Colonic mucosa (tissue), 4 donors: ENCODE results near the gene ARL2. TPM values are rescaled to one million over a fixed set of nuclear protein-coding genes. Genes with fewer than 3 reads are reported as not detected.

Experiments
- DNase-seq: peaks from one replicate; pipeline ENCODE4 v3.0.0-alpha.2; 2020
- H3K27ac ChIP-seq: fragments of 200-600 bp; one replicate; pipeline ENCODE4 v1.8.0; 2021
- H3K27me3 ChIP-seq: fragments of 200-600 bp; one replicate; pipeline ENCODE4 v1.8.0; 2021
- H3K36me3 ChIP-seq: fragments of 200-600 bp; one replicate; pipeline ENCODE4 v1.8.0; 2021
- H3K4me1 ChIP-seq: fragments of 200-600 bp; one replicate; pipeline ENCODE4 v1.8.0; 2021; ENCODE audit warnings: mild to moderate bottlenecking
- H3K4me3 ChIP-seq: fragments of 200-600 bp; one replicate; pipeline ENCODE4 v1.8.0; 2021
- H3K9ac ChIP-seq, 2 donors: one replicate each; pipeline ENCODE4 v1.7.0; 2013; ENCODE audit warnings: control low read depth in 2 of 2, low read depth in 2 of 2, low read length in 2 of 2
- H3K9me3 ChIP-seq: fragments of 200-600 bp; one replicate; pipeline ENCODE4 v1.8.0; 2021
- intact Hi-C: fragments of 100-400 bp; cut with DNase I; formaldehyde crosslinking; loops from one replicate; pipeline ENCODE4 v1.14.1; 2022
- total RNA-seq, 2 donors: library from RNA; stranded (reverse); fragmentation: NEBNext Ultra II Directional in 1 of 2; extraction: Animal tissue kit (Norgen Biotek cat#: 25700) in 1 of 2; gene quantifications; one replicate each; pipeline ENCODE4 v1.2.1, GENCODE V29; 2021
- TF ChIP-seq, protein P1 (sequence below): fragments of 200-600 bp; IDR thresholded peaks from one replicate; pipeline ENCODE4 v1.8.0; 2022; ENCODE audit warnings: antibody characterized with exemption, mild to moderate bottlenecking
- donor health status: healthy.
- donor health status: DM: no; HTN: no; CAD: no.
- donor health status: DM: no; HTN: no; CAD: no.

Gene ARL2
- total RNA-seq, 2 donors from 2014 or later, result 81.9 to 102 TPM

DNA sequence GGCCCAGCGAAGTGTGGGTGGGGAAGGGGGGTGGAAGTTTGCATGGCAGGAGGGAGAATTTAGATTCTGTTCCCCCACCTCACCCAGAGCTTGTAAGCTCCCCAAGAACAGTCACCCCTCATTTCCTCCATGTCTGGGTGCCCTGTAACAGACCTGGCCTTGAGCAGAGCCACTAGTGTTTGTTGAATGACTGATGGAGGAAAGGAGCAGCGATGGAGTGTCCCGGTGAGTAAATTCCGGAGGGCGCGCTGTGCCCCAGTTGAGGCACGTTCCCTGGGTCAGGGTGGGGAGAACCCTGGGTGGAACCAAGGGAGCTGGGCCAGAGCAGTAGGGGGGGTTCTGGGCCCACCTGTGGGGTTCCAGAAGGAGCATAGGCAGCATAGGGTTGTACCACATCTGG, 43.6 kb downstream of the ARL2 start:
- Histone ChIP-seq H3K4me1 (no peaks in the 10 kb centered on the region), H3K9ac (no peak overlapping the region), H3K27me3 (no peaks in the 10 kb centered on the region), H3K9me3 (no peaks in the 10 kb centered on the region), H3K27ac (no peak overlapping the region), H3K4me3 (no peak overlapping the region), H3K36me3 (no peaks in the 10 kb centered on the region)
- TF ChIP-seq, protein P1, sequence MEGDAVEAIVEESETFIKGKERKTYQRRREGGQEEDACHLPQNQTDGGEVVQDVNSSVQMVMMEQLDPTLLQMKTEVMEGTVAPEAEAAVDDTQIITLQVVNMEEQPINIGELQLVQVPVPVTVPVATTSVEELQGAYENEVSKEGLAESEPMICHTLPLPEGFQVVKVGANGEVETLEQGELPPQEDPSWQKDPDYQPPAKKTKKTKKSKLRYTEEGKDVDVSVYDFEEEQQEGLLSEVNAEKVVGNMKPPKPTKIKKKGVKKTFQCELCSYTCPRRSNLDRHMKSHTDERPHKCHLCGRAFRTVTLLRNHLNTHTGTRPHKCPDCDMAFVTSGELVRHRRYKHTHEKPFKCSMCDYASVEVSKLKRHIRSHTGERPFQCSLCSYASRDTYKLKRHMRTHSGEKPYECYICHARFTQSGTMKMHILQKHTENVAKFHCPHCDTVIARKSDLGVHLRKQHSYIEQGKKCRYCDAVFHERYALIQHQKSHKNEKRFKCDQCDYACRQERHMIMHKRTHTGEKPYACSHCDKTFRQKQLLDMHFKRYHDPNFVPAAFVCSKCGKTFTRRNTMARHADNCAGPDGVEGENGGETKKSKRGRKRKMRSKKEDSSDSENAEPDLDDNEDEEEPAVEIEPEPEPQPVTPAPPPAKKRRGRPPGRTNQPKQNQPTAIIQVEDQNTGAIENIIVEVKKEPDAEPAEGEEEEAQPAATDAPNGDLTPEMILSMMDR, result no peak
- intact Hi-C loops, result no loop called here
- DNase-seq, result no peak

DNA sequence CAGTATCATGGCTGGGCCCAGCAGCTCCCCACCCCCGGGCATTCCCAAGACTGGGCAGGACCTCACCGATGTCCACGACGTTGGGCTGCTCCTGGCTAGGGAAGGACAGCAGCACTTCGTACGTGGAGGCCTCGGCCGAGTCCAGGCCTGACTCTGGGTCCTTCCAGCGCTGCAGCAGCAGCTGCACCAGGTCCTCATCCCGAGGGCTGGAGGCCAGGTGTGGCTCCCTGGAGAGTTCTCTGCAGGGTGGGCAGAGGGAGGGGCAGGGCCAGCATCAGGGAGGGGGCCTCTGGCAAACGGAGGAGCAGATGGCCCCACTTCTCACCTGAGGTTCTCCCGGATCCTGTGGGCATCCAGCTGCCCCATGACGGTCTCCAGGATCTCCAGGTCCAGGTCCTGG, 44.1 kb downstream of the ARL2 start:
- no peak overlapping the region for H3K27ac ChIP-seq
- no peak for DNase-seq

DNA sequence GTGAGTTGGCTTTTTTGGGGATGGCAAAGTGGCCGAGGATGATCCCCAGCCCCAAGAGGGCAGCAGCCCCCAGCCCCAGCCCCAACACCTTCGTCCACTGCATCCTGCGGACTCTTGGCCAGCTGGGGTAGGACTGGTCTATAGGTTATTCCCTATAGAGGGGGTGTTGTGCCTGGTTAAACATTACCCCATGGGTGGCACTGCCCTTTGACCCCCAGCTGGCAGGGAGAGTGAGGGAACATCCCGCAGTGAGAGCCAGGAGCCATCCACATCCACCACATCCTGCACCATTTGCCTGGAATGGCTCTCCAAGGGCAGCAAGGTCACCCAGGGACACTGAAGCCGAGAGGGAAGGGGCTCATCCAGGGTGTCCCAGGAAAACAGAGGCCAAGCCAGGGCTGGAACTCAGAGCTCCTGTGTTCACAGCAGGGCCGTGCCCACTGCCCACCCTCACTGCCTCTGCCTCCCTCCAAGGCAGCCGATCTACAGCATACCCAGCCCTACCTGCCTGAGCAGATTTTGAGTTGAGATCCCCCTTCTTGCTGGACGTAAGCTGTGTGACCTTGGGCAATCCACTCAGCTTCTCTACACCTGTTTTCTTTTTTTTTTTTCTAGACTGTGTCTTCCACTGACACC, 44.6 kb downstream of the ARL2 start, which contains the start of gene NAALADL1:
Gene NAALADL1, minus strand, starts transcription at position 135 of the 636 bp plus-strand sequence. Its CDS starts 32 bp downstream, at position 103.
- peak; percentile 68 for DNase-seq
- TF ChIP-seq, protein P1, result no peak
- H3K36me3 ChIP-seq, result no peaks in the 10 kb centered on the region

More for the DNA sequence above, 44.1 kb downstream of the ARL2 start:
- Histone ChIP-seq H3K36me3 (no peaks in the 10 kb centered on the region), H3K27me3 (no peaks in the 10 kb centered on the region), H3K4me1 (no peaks in the 10 kb centered on the region), H3K9ac (no peak overlapping the region), H3K9me3 (no peaks in the 10 kb centered on the region), H3K4me3 (no peak overlapping the region)
- intact Hi-C loops, result no loop called here
- TF ChIP-seq, protein P1, result no peak

GRCh38 chr11:65059523-65059922, 45.6 kb downstream of the ARL2 start:
- H3K27me3 ChIP-seq, result no peaks in the 10 kb centered on the region
- no peak overlapping the region for H3K9ac ChIP-seq
- no peaks in the 10 kb centered on the region for H3K36me3 ChIP-seq
- DNase-seq, result no peak
- intact Hi-C loops, result no loop called here
- no peaks in the 10 kb centered on the region for H3K9me3 ChIP-seq
- no peaks in the 10 kb centered on the region for H3K4me1 ChIP-seq
- no peak overlapping the region for H3K27ac ChIP-seq
- no peak overlapping the region for H3K4me3 ChIP-seq
- TF ChIP-seq, protein P1, result no peak

More for the DNA sequence above, 44.6 kb downstream of the ARL2 start, which contains the start of gene NAALADL1:
- no peak within 1 kb of the TSS for H3K27ac ChIP-seq
- no peaks in the 10 kb centered on the region for H3K9me3 ChIP-seq
- intact Hi-C loops, result no loop called here
- no peak within 1 kb of the TSS for H3K4me3 ChIP-seq
- H3K9ac ChIP-seq, result peak within 1 kb of the TSS in 1 of 2 donors; percentile 58
- no peaks in the 10 kb centered on the region for H3K4me1 ChIP-seq
- no peaks in the 10 kb centered on the region for H3K27me3 ChIP-seq

GRCh38 chr11:65059959-65060824, 46.2 kb downstream of the ARL2 start:
- Histone ChIP-seq H3K9ac (no peak overlapping the region), H3K4me3 (no peak overlapping the region), H3K36me3 (no peaks in the 10 kb centered on the region), H3K4me1 (no peaks in the 10 kb centered on the region), H3K27ac (no peak overlapping the region), H3K27me3 (no peaks in the 10 kb centered on the region), H3K9me3 (no peaks in the 10 kb centered on the region)
- intact Hi-C loops, result no loop called here
- TF ChIP-seq, protein P1, result no peak
- DNase-seq, result peak; percentile 45
